Smooth muscle cell (in vitro differentiated cells): ENCODE results near the gene CFAP20DC. TPM values are rescaled to one million over a fixed set of nuclear protein-coding genes. Genes with fewer than 3 reads are reported as not detected.
"Not testable (repeated sequence)": the region's sequence is repeated elsewhere in the genome, so short reads cannot be mapped to it uniquely, and the experiment has no call there.

Source experiments
- DNase-seq: peaks from one replicate; lab custom pipeline; 2025; ENCODE audit not compliant: unreplicated experiment; lab: John Stamatoyannopoulos, UW
- H2AFZ ChIP-seq: fragments of 200-600 bp; sonication (generic); 2 replicates; pipeline ENCODE4 v1.6.0; 2016; ENCODE audit warnings: antibody characterized with exemption, low read depth, mild to moderate bottlenecking
- H3F3A ChIP-seq: fragments of 200-600 bp; sonication (generic); 2 replicates; pipeline ENCODE4 v1.6.0; 2017; ENCODE audit warnings: antibody characterized with exemption, low read depth
- H3K27ac ChIP-seq: fragments of 200-600 bp; sonication (generic); 2 replicates; pipeline ENCODE4 v1.5.1; 2016; ENCODE audit warnings: low read depth, mild to moderate bottlenecking
- H3K27me3 ChIP-seq: fragments of 200-600 bp; sonication (generic); 2 replicates; pipeline ENCODE4 v1.6.1; 2016; ENCODE audit warnings: low read depth, mild to moderate bottlenecking
- H3K36me3 ChIP-seq: fragments of 200-600 bp; sonication (generic); 2 replicates; pipeline ENCODE4 v1.5.1; 2016; ENCODE audit warnings: low read depth
- H3K4me1 ChIP-seq: fragments of 200-600 bp; sonication (generic); 2 replicates; pipeline ENCODE4 v1.5.1; 2016; ENCODE audit warnings: low read depth
- H3K4me2 ChIP-seq: fragments of 200-600 bp; sonication (generic); 2 replicates; pipeline ENCODE4 v1.6.0; 2016; ENCODE audit warnings: mild to moderate bottlenecking
- H3K4me3 ChIP-seq: fragments of 200-600 bp; sonication (generic); 2 replicates; pipeline ENCODE4 v1.5.1; 2016; ENCODE audit warnings: mild to moderate bottlenecking
- H3K79me2 ChIP-seq: fragments of 200-600 bp; sonication (generic); 2 replicates; pipeline ENCODE4 v1.6.0; 2016; ENCODE audit warnings: low read depth, mild to moderate bottlenecking
- H3K9ac ChIP-seq: fragments of 200-600 bp; sonication (generic); 2 replicates; pipeline ENCODE4 v1.6.0; 2016; ENCODE audit warnings: low read depth
- H3K9me3 ChIP-seq: fragments of 200-600 bp; sonication (generic); replicated peaks from 2 replicates; pipeline ENCODE4 v1.5.1; 2016; ENCODE audit warnings: low read depth
- H4K20me1 ChIP-seq: fragments of 200-600 bp; sonication (generic); 2 replicates; pipeline ENCODE4 v1.6.0; 2016; ENCODE audit warnings: low read depth
- CTCF ChIP-seq: fragments of 200-600 bp; sonication (generic); IDR thresholded peaks from 2 replicates; pipeline ENCODE4 v1.5.1; 2017; ENCODE audit warnings: borderline replicate concordance, mild to moderate bottlenecking, antibody characterized with exemption; ENCODE audit not compliant: insufficient read depth, poor library complexity, severe bottlenecking
- WGBS: methylation state at CpG from one replicate; pipeline ENCODE4 v1.1.7; 2016; ENCODE audit warnings: low lambda C conversion rate; 5-methylcytosine and 5-hydroxymethylcytosine counted together
- polyA plus RNA-seq: library from polyadenylated mRNA; unstranded; fragments of >200 nt; fragmentation: Nextera tagmentation; extraction: Ambion mirVana; gene quantifications from 2 replicates; pipeline ENCODE4 v1.2.1, GENCODE V29; 2016
- total RNA-seq: library from RNA; depleted of rRNA; stranded (reverse); fragments of >200 nt; gene quantifications from 2 replicates; pipeline ENCODE4 v1.2.3, GENCODE V29; 2014

Gene CFAP20DC
- total RNA-seq, result 9.0 and 11.6 TPM in 2 replicates
- 5.5 and 7.9 TPM in 2 replicates for polyA plus RNA-seq

GRCh38 chr3:59049671-59050331 is at the start of gene CFAP20DC:
Gene CFAP20DC, minus strand, starts transcription at chr3:59050025. Its CDS starts 394 bp downstream, at chr3:59049631.
- Histone ChIP-seq H3K79me2 (no peaks in the 10 kb centered on the region), H2AFZ (peak within 1 kb of the TSS; percentile 99), H3F3A (no peaks in the 10 kb centered on the region), H3K27me3 (no peaks in the 10 kb centered on the region), H3K9me3 (no peaks in the 10 kb centered on the region), H3K27ac (peak within 1 kb of the TSS; percentile 88), H3K4me2 (peak within 1 kb of the TSS; percentile 91), H3K36me3 (peaks cover 5% of the 10 kb centered on the region), H3K9ac (peak within 1 kb of the TSS; percentile 91), H4K20me1 (no peaks in the 10 kb centered on the region), H3K4me3 (peak within 1 kb of the TSS; percentile 86), H3K4me1 (peaks cover 14% of the 10 kb centered on the region)
- peak; percentile 74 for DNase-seq
- TF ChIP-seq CTCF, result no peak
- WGBS, result 2% methylated on average over 60 of the region's 60 CpGs

- peaks cover 16% of the 10 kb centered on the region for H3K4me1 ChIP-seq
- H3K79me2 ChIP-seq, H3K9me3 ChIP-seq, H3K27ac ChIP-seq, H3K4me3 ChIP-seq, DNase-seq, H3K4me2 ChIP-seq, H3K9ac ChIP-seq, H3K27me3 ChIP-seq, H4K20me1 ChIP-seq, H3F3A ChIP-seq, H2AFZ ChIP-seq, H3K36me3 ChIP-seq: not testable (repeated sequence)
- 41% methylated on average over 1 of the region's 1 CpG for WGBS
Measured at GRCh38 chr3:59098516-59098915, 48.7 kb upstream of the CFAP20DC start.

- H3K9me3 ChIP-seq, result no peaks in the 10 kb centered on the region
- 95% methylated on average over 3 of the region's 3 CpGs for WGBS
- no peak overlapping the region for H3K27ac ChIP-seq
- H3K4me1 ChIP-seq, result peaks cover 13% of the 10 kb centered on the region
- no peaks in the 10 kb centered on the region for H3F3A ChIP-seq
- no peaks in the 10 kb centered on the region for H3K79me2 ChIP-seq
- H3K4me2 ChIP-seq, result no peak overlapping the region
- no peak overlapping the region for H3K4me3 ChIP-seq
- H3K27me3 ChIP-seq, result no peaks in the 10 kb centered on the region
- no peak for TF ChIP-seq CTCF
- no peak overlapping the region for H3K9ac ChIP-seq
- H4K20me1 ChIP-seq, result no peaks in the 10 kb centered on the region
- DNase-seq, result no peak
- H3K36me3 ChIP-seq, result no peaks in the 10 kb centered on the region
- H2AFZ ChIP-seq, result no peak overlapping the region
Measured at GRCh38 chr3:59094446-59094845, 44.6 kb upstream of the CFAP20DC start.

- Histone ChIP-seq H3K79me2 (no peaks in the 10 kb centered on the region), H3K4me1 (peaks cover 13% of the 10 kb centered on the region), H4K20me1 (no peaks in the 10 kb centered on the region), H3K4me3 (no peak overlapping the region), H3K9me3 (no peaks in the 10 kb centered on the region), H3K4me2 (no peak overlapping the region), H3K27me3 (no peaks in the 10 kb centered on the region), H3F3A (no peaks in the 10 kb centered on the region), H3K9ac (no peak overlapping the region), H3K36me3 (no peaks in the 10 kb centered on the region), H2AFZ (no peak overlapping the region), H3K27ac (no peak overlapping the region)
- WGBS, result 68% methylated on average over 1 of the region's 1 CpG
- DNase-seq, result no peak
- no peak for TF ChIP-seq CTCF
Measured at GRCh38 chr3:59093521-59093920, 43.7 kb upstream of the CFAP20DC start.
